Islet of Langerhans (tissue), 1 donor: ENCODE data around the gene CCDC91.
A peak's percentile ranks its signal among the peaks of the same experiment; 100 is the strongest.
"Not testable (repeated sequence)": the region's sequence is repeated elsewhere in the genome, so short reads cannot be mapped to it uniquely, and the experiment has no call there.

Experiments used
- FAIRE-seq: peaks from one replicate; lab custom pipeline; 2011; peaks lifted over from hg19 to GRCh38; lab: Jason Lieb, UNC

The CCDC91 gene

DNA sequence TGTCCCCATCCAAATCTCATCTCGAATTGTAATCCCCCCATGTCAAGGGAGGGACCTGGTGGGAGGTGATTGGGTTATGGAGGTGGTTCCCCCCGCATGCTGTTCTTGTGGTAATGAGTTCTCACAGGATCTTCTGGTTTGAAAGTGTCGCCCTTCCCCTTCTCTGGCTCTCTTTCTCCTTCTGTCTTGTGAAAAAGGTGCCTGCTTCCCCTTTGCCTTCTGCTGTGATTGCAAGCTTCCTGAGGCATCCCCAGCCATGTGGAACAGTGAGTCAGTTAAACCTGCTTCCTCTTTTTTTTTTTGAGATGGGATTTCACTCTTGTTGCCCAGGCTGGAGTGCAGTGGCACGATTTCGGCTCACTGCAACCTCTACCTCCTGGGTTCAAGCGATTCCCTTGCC lies 104.0 kb downstream of the CCDC91 start:
- FAIRE-seq = no peak

DNA sequence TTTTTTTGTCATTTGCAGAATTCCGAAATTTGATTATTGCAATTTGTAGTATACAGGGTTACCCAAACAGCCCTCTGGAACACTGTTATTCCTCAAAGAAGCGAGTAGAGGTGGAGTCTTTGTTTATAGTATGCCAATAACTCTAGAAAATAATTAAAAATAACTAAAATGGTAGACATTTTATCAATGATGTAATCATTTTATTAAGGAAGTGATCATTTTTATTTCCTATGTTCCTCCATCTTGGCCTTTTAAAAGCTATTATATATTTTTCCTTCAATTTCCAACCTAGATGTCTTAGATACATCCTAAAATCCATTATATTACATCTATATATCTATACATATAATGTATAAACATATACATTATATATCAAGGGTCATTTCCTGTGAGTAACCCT lies 106.0 kb downstream of the CCDC91 start:
- no peak for FAIRE-seq

DNA sequence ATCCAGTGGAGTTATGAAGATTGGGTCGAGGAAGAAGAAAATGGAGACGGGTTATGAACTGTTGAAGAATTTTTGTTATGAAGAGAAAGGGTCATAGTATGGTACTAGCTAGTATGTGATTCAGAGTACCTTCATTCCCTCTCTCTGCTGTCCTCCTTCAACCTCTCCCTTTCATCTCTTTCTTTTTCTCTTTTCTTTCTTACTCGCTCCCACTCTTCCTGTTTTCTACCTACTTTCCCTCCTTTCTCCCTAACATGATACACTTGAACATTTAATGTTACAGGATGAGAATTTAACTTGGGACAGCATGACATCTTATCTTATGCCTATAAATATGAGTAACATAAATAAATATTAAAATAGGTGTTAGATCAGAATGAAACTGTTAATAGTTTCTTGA lies 112.9 kb downstream of the CCDC91 start:
- FAIRE-seq = no peak

DNA sequence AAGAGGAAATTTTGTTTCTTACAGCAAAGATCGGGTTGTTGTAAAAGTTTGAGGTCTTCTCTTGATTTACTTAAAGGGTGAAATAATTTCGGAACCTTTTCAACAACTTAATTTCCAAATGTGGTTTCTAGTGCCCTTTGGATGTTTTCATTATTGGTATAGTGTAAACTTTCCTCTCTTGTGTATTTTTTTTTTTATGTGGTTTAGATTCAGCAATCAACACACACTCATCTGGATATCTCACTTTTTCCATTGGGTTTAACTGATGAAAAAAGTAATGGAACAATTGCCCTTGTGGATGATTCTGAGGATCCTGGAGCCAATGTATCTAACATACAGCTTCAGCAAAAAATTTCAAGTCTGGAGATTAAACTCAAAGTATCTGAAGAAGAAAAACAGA lies 116.3 kb downstream of the CCDC91 start:
- no peak for FAIRE-seq

DNA sequence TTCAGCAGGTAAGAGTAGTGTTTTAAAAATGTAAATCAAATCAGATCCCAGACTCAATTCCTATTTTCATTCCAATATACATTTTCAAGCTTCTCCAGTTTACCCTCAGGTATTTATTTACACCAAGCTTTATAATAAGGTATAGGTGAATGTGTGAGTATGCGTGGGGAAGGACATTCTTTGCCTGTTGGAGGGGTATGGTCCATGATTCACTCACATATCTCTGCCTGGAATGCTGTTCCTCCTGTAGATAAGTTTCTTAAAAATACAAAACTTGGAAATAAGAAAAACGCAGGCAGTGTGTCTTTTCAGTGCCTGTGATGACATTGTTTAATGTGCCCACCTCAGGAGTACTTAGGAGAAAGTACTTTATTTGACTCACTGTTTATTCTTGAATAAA lies 118.6 kb downstream of the CCDC91 start:
- FAIRE-seq = no peak

DNA sequence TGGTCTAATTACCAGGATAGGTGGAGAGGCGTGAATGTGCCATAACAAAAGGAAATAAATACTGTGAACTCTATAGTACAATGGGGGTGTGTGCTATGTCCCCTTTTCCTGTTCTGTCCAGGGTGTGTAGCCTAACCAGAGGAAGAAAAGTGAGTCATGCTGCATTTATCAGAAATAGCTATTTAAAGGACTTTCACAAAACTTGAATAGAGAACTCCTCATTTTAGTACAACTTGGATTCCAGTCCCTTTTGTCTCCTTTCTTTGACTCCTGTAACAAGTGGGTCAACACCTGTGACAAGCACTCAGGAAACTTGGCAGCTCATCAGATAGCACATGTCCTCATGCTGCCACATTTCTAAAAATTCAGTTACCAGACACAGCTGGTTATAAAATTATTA lies 123.4 kb downstream of the CCDC91 start:
- FAIRE-seq = no peak

DNA sequence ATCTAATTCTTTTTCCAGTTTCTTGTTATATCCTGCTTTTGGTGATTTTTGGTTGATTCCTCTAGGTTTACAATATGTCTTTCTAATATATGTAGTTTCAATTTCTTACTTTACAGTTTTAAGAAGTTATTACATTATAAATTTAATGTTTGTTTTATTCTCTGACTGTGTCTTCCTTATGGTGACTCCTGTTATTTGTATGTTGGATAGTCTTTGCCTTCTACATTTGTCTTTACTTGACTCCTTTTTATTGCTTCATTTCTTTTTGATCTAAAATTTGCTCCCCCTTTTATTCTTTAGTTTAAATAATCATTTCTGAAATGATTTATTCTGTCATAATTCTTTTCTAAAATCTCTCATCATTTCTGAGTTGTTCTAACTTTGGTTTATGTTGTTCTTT lies 125.8 kb downstream of the CCDC91 start:
- peak; percentile 82 for FAIRE-seq

DNA sequence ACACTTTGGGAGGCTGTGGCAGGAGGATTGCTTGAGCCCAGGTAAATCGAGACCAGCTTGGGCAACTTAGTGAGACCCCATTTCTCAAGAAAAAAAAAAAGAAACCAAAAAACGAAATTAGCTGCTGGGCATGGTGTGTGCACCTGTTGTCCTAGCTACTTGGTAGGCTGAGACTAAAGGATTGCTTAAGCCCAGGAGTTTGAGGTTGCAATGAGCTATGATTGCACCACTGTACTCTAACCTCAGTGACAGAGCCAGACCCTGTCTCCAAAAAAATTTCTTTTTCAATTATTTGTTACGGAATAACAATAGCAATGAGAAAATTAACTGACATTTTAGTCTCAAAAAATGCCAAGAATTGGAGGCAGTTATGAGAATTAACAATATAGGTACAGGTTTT lies 128.0 kb downstream of the CCDC91 start:
- FAIRE-seq = no peak

DNA sequence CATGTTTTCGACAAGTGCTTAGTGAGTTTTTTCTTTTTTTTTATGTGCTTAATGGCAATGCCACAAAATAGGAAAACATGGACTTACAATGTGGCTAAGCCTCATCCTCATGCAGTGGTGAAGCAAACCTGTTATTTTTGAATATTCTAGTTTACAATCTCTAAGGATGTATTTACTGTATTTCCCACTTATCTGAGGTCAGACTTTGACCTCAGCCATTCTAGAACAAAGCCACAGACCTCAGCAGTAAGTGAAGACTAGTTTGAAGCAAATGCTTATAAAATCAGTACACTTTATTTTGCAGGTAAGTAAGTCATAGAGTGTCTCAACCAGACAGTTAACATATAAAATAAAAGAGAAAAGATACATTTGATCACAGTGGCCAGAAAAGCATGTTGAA lies 130.1 kb downstream of the CCDC91 start:
- no peak for FAIRE-seq

DNA sequence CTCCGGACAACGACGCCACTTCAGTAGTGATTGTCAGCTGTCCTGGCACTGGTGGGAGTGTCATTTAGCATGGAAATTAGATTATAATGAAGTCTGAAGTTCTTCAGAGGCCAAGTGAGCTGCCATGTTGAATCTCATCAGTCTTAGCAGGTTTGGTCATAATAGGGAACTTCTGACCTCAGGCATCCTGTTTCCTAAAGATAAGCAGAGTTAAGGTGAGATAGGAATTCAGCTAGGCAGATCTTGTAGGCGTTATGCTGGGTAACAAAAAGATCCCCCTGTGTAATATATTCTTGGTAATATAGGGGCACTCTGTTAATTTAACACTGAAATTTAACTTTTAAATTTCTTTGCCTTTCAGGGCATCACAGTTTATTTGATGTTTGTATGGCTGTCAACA lies 137.5 kb downstream of the CCDC91 start:
- no peak for FAIRE-seq

DNA sequence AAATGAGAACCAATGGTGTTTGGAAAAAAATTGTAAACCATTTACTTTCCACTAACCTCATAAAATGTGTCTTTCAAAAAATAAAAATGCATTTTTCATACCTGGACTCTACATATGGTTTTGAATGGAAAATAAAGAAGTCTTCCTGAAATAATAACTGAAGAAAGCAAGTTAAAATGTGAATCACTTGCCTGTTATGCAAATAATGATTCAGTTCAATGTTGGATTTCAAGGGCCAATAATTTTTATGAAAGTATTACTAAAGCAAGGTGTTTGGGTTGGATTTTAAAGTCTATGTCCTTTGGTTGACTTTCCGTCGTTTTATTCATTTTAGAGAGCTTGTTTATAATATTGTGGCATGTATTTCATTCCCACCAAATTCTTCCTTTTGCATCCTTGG lies 138.7 kb downstream of the CCDC91 start:
- FAIRE-seq = no peak

DNA sequence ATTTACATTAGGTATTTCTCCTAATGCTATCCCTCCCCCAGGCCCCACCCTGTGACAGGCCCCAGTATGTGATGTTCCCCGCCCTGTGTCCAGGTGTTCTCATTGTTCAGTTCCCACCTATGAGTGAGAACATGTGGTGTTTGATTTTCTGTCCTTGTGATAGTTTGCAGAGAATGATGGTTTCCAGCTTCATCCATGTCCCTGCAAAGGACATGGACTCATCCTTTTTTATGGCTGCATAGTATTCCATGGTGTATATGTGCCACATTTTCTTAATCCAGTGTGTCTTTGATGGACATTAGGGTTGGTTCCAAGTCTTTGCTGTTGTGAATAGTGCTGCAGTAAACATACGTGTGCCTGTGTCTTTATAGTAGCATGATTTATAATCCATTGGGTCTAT lies 139.5 kb downstream of the CCDC91 start:
- not testable (repeated sequence) for FAIRE-seq

DNA sequence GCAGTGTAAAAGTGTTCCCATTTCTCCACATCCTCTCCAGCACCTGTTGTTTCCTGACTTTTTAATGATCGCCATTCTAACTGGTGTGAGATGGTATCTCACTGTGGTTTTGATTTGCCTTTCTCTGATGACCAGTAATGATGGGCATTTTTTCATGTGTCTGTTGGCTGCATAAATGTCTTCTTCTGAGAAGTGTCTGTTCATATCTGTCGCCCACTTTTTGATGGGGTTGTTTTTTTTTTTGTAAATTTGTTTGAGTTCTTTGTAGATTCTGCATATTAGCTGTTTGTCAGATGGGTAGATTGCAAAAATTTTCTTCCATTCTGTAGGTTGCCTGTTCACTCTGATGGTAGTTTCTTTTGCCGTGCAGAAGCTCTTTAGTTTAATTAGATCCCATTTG lies 140.0 kb downstream of the CCDC91 start:
- not testable (repeated sequence) for FAIRE-seq

DNA sequence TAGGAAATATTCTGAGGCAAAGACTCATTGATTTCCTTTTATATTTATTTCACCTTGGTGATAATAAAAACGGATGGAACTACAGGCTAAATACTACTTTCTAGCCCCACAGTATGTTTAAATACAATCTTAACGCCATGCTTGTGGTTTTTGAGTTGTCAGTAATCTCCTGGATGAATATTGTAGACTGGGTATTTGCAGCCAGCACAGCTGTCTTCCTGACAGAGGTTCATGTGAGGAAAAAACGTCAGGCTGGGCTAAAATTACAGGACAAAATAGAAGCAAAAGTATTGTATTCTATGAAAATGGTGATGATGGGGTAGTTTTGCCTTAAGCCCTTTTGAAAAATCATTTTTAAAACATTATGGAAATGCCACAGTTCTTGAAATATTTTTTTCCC lies 140.9 kb downstream of the CCDC91 start:
- no peak for FAIRE-seq

DNA sequence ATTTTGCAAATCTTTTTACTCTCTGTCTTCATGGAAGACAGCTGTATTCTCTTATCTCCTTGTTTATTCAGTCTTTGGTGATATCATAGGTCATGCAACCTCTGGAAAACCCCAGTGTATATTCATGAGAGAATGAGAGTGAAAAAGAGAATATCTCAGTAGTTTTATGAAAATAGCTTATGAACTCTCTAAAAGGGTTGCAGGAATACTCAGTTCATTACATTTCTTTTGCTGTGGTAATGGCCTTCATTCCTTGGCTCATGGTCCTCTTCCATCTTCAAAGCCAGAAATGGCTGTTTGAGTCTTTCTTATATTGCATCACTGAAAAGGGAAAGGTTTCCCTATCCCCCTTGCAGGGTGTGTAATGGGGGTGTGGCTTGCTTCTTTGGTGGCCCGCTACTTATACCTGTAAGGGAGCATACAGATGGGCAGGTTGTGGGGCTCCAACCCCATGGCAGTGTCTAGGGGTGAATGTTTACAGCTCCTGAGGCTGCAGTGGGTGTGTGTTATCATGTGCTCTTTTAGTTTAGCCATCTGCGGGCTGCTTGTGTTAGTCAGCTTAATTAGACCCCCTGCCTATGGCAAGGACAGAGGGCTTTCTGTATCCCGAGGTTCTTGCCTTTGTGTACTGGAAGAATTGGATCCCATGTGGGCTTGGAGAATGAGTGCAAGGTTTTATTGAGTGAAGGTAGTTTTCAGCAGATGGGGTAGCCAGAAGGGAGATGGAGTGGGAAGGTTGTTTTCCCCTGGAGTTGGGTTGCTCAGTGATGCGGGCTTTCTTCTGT lies 150.2 kb downstream of the CCDC91 start:
- peak; percentile 30 for FAIRE-seq

DNA sequence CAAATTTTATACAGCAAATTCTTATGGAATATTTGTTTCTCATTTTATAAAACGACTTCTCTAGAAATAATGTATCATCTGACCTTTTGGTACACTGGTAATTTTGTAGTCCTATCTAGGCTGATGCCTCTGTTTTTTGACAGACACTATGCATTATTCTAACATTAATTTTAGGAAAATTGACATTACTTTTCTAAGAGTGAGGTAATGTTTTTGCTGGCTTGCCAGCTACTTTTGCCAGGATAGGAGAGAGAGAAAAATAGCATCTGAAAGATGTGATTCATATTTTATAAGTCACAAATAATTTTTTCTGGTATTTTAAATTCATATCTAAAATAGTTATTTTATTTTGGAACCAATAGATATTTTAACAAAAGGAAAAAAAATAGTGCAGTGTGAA lies 153.5 kb downstream of the CCDC91 start:
- FAIRE-seq = no peak

DNA sequence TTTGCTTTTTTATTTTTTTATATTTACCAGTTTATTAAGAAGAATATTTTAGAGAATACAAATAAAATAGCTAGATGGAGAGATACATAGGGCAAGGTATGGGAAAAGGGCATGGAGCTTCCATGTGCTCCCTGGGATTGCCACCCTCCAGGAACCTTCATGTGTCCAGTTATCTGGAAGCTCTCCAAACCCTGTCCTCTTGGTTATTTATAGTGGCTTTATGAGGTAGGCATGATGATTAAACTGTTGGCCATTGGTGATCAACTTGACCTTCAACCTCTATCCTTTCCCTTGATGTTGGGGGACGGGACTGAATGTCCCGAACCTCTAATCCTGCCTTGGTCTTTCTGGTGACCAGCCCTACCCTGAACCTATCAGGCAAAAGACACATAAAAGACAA lies 156.3 kb downstream of the CCDC91 start:
- FAIRE-seq = no peak

DNA sequence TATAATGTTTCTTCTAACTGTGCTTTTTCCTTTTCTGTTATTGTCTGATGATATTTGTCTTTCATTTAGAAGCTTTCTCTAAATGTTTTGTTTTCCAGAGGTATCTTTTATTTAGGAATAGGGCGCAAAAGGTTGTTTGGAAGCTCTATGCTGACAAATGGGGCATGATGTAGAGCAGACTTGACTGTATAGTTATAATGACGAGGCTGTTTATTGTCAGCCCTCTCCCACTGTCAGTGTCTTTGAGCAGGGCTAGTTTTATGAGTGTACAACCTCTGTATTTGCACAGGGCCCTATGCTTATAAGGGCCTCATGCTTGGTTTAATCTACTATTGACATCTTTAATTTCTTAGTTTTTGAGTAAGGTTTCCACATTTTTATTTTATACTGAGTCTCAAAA lies 158.9 kb downstream of the CCDC91 start:
- FAIRE-seq = no peak

DNA sequence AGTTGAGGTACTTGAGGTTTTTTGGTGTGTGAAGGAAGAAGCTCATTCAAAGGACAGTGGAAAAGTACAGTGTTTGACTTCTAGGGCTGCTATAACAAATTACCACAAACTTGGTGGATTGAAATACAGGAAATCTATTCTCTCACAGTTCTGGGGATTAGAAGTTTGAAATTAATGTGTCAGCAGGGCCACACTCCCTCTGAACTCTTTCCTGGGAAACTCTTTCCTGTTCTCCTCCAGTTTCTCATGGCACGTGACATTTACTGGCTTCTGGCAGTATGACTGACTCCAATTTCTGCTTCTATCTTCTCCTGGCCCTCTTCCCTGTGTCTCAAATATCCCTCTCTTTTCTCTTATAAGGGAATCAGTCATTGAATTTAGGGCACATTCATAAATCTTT lies 160.2 kb downstream of the CCDC91 start:
- no peak for FAIRE-seq

DNA sequence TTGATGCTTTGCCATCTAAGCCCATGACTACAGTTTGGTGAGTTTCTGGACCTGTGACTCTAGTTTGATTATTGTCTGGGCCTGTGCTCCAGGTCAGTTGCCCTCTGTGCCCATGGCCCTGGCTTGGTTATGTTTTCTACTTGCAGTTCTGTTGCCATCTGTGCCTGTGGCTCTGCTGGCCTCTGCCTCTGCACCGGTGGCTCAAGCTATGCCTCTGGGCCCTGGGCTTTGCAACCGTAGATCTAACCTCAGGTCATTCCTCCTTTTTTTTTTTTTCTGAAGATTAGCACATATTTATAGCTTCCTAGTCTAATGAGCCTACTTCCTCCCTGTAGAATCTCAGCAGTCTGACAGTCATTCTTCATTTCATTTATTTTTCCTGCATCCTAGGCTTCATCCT lies 161.2 kb downstream of the CCDC91 start:
- no peak for FAIRE-seq

DNA sequence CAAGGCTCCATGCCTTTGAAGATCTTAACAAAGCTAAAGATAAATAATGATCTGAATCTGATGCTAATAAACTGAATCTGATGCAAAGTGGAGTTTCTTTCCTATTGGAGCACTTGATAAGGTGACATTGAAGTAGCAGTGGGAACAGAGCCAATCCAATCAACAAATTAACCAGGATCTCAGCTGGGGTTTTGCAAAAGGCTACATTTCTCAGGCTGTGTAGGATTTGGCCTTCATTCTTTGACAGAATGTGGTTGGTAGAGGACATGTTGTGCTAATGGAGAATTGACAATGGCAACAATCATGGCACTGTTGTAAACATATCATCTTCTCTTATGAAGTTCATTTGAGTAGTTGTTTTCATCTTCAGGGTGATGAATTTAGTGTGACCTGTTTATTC lies 164.9 kb downstream of the CCDC91 start:
- no peak for FAIRE-seq

DNA sequence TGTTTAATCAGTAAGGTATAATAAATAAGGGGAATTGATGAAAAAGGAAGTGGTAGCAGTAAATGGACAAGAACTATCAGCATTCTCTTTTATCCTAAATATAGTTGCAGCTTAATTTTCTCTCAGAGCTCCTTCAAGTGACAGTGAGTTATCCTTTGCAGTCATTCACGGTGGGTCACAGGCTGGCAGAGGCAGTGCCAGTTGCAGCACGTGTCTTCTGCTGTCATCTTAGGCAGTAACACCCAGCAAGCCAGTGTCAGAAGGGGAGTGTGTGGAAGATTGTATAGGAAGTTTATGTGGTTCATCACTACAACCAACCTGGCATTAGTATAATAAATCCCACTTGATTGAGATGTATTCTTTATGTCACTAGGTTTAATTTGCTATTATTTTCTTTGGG lies 170.0 kb downstream of the CCDC91 start:
- FAIRE-seq = no peak

DNA sequence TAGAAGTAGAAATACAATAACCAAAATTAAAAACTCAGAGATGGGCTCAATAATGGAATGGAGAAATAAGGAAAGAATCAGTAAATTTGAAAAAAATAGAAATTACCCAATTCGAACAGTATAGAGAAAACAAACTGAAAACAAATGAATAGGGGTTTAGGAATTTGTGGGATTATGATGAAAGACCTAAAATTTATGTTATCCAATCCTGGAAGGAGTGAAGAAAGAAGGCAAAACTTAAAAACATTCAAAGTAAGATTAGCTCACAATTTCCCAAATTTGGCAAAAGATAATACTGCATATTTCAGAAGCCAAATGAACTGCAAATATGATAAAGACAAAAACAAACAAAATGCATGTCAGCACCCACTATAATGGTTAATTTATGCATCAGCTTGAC lies 177.1 kb downstream of the CCDC91 start:
- FAIRE-seq = no peak

DNA sequence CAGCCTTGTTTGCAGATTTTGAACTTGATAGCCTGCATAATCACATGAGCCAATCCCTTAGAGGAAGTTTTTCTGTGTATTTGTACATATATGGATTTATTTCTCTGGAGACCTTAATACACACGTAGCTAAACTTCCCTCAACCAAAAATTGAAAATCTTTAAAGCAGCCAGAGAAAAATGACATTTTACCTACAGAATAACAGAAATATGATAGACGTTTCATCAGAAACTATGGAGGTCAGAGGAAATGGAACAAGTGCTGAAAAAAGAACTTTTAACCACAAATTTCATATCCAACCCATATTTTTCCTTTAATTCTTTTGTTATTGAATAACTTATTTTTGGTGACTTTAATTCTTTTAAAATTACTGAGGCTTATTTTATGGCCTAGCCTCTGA lies 177.7 kb downstream of the CCDC91 start:
- FAIRE-seq = no peak

DNA sequence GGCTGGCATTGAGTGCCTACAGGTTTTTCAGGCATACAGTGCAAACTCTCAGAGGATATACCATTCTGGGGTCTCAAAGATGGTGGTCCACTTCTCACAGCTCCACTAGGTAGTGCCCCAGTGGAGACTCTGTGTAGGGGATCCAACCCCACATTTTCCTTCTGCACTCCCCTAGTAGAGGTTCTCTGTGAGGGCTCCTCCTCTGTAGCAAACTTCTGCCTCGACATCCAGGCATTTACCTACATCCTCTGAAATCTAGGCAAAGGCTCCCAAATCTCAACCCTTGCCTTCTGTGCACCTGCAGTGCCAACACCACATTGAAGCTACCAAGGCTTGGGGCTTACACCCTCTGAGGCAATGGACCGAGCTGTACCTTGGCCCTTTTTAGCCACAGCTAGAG lies 179.2 kb downstream of the CCDC91 start:
- FAIRE-seq = no peak
